ENCODE measurements around the gene CDH23.

CDH23 gene

GRCh38 chr10:71735709-71736569 lies 339.2 kb downstream of the CDH23 start:
- DNase-seq = no peak

GRCh38 chr10:71736570-71736952 lies 339.8 kb downstream of the CDH23 start:
- DNase-seq = no peak

GRCh38 chr10:71737001-71737833 lies 340.5 kb downstream of the CDH23 start:
- peak; percentile 36 to 72 for DNase-seq

- DNase-seq = no peak
Measured at GRCh38 chr10:71737834-71738197, 341.1 kb downstream of the CDH23 start.

GRCh38 chr10:71739358-71739900 lies 342.7 kb downstream of the CDH23 start:
- no peak for DNase-seq

GRCh38 chr10:71740069-71740653 lies 343.4 kb downstream of the CDH23 start:
- DNase-seq = no peak

GRCh38 chr10:71741029-71741428 lies 344.3 kb downstream of the CDH23 start:
- no peak for DNase-seq

GRCh38 chr10:71741671-71742070 lies 345.0 kb downstream of the CDH23 start:
- no peak for DNase-seq

- DNase-seq = no peak
Measured at GRCh38 chr10:71742301-71743088, 345.8 kb downstream of the CDH23 start.

- DNase-seq = no peak
Measured at GRCh38 chr10:71743089-71743838, 346.5 kb downstream of the CDH23 start.

GRCh38 chr10:71743866-71744265 lies 347.1 kb downstream of the CDH23 start:
- no peak for DNase-seq

GRCh38 chr10:71744897-71745663 lies 348.4 kb downstream of the CDH23 start:
- DNase-seq = no peak

- no peak for DNase-seq
Measured at GRCh38 chr10:71745664-71746250, 349.0 kb downstream of the CDH23 start.

- DNase-seq = no peak
Measured at GRCh38 chr10:71746344-71747037, 349.8 kb downstream of the CDH23 start.

GRCh38 chr10:71747039-71747531 lies 350.4 kb downstream of the CDH23 start:
- no peak for DNase-seq

GRCh38 chr10:71747551-71748523 lies 351.1 kb downstream of the CDH23 start:
- DNase-seq = no peak

- no peak for DNase-seq
Measured at GRCh38 chr10:71748671-71749191, 352.0 kb downstream of the CDH23 start.

- no peak for DNase-seq
Measured at GRCh38 chr10:71749396-71749795, 352.7 kb downstream of the CDH23 start.

Data from cerebellar nuclear complex (tissue), 1 donor.